Stimulated activated effector memory CD8-positive, alpha-beta T cell treated with anti-CD3 and anti-CD28 coated beads, Interleukin-12 subunit alpha, Interleukin-12 subunit beta, amount 100 ng/mL, for 72 hours (primary cell): ENCODE data around the gene ARHGAP23.
"Not testable (repeated sequence)": the region's sequence is repeated elsewhere in the genome, so short reads cannot be mapped to it uniquely, and the experiment has no call there.

ENCODE experiments used
- ATAC-seq: fragments of 150-1000 bp; cut with Tn5 transposase; 2 replicates; pipeline ENCODE4 v1.10.0; 2021
- DNase-seq, 2 donors: peaks; one replicate each; pipeline ENCODE4 v3.0.0; 2021 to 2022; ENCODE audit warnings: low spot score in 2 of 2
- H3K27ac Mint-ChIP-seq: one replicate; pipeline ENCODE4 v1.8.0; 2022; ENCODE audit warnings: mild to moderate bottlenecking, mixed read lengths
- H3K36me3 Mint-ChIP-seq: one replicate; pipeline ENCODE4 v1.8.0; 2022; ENCODE audit warnings: mild to moderate bottlenecking, mixed read lengths
- H3K4me1 Mint-ChIP-seq: one replicate; pipeline ENCODE4 v1.8.0; 2022; ENCODE audit warnings: mixed read lengths
- H3K4me3 Mint-ChIP-seq: one replicate; pipeline ENCODE4 v1.8.0; 2022; ENCODE audit warnings: mild to moderate bottlenecking, mixed read lengths
- H3K9me3 Mint-ChIP-seq: one replicate; pipeline ENCODE4 v1.8.0; 2022; ENCODE audit warnings: mixed read lengths

The ARHGAP23 gene

GRCh38 chr17:38477951-38478350 lies 49.7 kb downstream of the ARHGAP23 start:
- ATAC-seq, H3K27ac Mint-ChIP-seq, H3K4me1 Mint-ChIP-seq, H3K36me3 Mint-ChIP-seq, H3K9me3 Mint-ChIP-seq, H3K4me3 Mint-ChIP-seq, DNase-seq: not testable (repeated sequence)

DNA sequence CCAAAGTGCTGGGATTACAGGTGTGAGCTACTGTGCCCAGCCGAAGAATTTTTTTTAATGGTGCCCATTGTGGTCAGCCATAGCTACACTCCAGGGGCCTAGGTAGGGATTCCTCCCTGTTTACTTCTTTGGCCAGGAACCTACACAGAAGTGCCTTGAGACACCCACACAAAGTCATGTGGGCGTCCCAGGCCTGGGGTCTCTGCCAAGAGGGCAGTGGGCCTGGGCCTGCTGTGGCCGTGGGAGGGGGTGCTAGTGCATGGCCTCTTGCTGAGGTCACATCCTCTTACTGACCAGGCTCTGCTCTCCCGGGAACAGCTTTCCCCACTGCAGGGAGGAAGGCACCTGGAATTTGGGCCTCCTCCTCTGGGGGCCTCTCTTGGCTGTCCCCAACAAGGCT lies 50.4 kb downstream of the ARHGAP23 start:
- H3K36me3 Mint-ChIP-seq, DNase-seq, ATAC-seq, H3K4me1 Mint-ChIP-seq, H3K27ac Mint-ChIP-seq, H3K9me3 Mint-ChIP-seq, H3K4me3 Mint-ChIP-seq: not testable (repeated sequence)

DNA sequence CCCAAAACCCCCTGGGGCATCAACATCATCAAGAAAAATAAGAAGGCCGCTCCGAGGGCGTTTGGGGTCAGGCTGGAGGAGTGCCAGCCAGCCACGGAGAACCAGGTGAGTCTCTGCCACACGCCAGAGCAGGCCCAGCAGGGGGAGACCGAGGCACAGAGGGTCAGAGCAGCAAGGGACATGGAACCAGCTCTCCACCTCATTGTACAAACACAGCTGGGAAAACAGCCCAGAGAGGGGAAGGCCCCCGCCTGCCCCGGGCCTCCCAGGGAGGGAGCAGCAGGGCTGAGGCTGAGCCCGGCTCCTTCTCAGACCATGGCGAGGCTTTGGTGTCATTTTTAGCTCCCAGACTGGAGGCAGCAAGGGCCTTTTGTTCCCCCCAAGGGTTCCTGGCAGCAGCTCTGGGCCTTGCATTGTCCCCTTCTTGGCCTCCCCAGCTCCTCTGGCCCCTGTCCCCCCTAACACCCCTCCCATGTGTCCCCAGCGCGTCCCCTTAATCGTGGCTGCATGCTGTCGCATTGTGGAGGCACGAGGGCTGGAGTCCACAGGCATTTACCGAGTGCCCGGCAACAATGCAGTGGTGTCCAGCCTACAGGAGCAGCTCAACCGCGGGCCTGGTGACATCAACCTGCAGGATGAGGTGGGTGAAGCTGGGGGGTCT lies 53.9 kb downstream of the ARHGAP23 start:
- ATAC-seq, H3K36me3 Mint-ChIP-seq, H3K27ac Mint-ChIP-seq, H3K4me3 Mint-ChIP-seq, DNase-seq, H3K9me3 Mint-ChIP-seq: not testable (repeated sequence)
- H3K4me1 Mint-ChIP-seq: peaks cover 23% of the 10 kb centered on the region

DNA sequence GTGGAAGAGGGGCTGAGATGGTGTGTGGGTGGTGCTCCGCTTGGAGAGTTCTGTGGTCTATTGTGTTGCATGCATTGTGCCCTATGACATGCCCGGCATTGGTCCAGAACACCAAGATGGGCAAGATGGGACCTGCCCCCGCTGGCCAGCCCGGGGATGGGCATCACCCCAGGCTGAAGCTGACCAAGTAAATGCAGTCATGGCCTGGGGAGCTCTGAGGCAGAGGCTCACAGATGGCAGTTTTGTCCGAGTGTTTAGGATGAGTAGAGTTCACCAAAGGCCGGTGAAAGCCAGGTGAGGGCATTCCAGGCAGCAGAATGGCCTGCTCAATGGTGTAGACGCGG lies 54.4 kb downstream of the ARHGAP23 start:
- H3K9me3 Mint-ChIP-seq, H3K4me3 Mint-ChIP-seq, H3K27ac Mint-ChIP-seq, ATAC-seq, DNase-seq, H3K36me3 Mint-ChIP-seq: not testable (repeated sequence)
- H3K4me1 Mint-ChIP-seq: peaks cover 23% of the 10 kb centered on the region

- DNase-seq (peak; percentile 39 to 77), ATAC-seq (peak; percentile 73)
- H3K9me3 Mint-ChIP-seq, H3K36me3 Mint-ChIP-seq: not testable (repeated sequence)
- peak overlapping the region; percentile 69 for H3K27ac Mint-ChIP-seq
- peaks cover 23% of the 10 kb centered on the region for H3K4me1 Mint-ChIP-seq
- H3K4me3 Mint-ChIP-seq: peak overlapping the region; percentile 50
Observed at GRCh38 chr17:38484242-38485145, 56.2 kb downstream of the ARHGAP23 start.

- H3K9me3 Mint-ChIP-seq: no peaks in the 10 kb centered on the region
- ATAC-seq (no peak), DNase-seq (no peak)
- peak overlapping the region; percentile 69 for H3K27ac Mint-ChIP-seq
- H3K4me1 Mint-ChIP-seq: peaks cover 23% of the 10 kb centered on the region
- peaks cover 4% of the 10 kb centered on the region for H3K36me3 Mint-ChIP-seq
- peak overlapping the region; percentile 50 for H3K4me3 Mint-ChIP-seq
Observed at GRCh38 chr17:38485146-38485468, 56.8 kb downstream of the ARHGAP23 start.

DNA sequence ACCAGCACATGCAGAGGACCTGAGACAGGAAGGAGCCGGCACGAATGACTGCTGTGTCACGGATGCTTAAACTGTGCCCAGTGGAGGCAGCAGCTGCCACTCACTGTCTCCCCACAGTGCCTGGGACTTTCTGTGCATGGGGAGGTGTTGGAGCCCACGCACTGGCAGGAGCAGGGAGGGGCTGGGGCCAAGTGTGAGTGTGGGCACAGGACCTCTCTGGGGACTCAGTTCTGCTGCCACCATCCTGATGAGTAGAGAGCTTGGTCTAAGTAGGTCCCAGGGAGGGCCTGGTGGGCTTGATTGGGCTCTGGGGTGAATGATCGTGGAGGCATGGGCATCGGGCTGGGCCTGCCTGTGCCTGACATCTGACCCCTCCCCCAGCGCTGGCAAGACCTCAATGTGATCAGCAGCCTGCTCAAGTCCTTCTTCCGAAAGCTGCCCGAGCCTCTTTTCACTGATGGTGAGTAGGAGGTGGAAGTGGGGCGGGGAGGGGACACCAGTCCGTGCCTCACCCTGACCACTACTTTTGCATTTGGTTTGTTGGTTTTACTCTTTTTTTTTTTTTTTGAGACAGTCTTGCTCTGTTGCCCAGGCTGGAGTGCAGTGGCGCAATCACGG lies 57.5 kb downstream of the ARHGAP23 start:
- H3K27ac Mint-ChIP-seq: peak overlapping the region; percentile 69
- H3K4me1 Mint-ChIP-seq: peaks cover 23% of the 10 kb centered on the region
- H3K4me3 Mint-ChIP-seq: peak overlapping the region; percentile 50
- peak; percentile 86 for ATAC-seq
- H3K36me3 Mint-ChIP-seq, H3K9me3 Mint-ChIP-seq: not testable (repeated sequence)
- peak; percentile 36 to 71 for DNase-seq

DNA sequence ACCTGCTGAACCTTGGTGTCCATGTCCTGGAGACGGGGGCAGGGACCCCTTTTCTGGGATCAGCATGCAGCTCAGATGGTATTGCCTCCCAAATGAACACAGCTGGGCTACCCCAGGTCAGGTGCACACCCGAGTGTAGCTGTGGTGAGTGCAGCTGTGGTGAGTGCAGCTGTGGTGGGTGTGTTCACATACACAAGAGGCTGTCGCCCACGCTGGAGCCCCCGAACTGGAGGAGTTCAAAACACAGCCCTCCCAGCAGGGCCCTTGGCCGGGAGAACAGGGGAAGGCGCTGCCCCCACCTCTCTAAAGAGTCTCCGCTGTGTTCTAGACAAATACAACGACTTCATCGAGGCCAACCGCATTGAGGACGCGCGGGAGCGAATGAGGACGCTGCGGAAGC lies 61.5 kb downstream of the ARHGAP23 start:
- not testable (repeated sequence) for DNase-seq, H3K27ac Mint-ChIP-seq, H3K36me3 Mint-ChIP-seq, H3K4me3 Mint-ChIP-seq, ATAC-seq, H3K9me3 Mint-ChIP-seq
- H3K4me1 Mint-ChIP-seq: peaks cover 12% of the 10 kb centered on the region

DNA sequence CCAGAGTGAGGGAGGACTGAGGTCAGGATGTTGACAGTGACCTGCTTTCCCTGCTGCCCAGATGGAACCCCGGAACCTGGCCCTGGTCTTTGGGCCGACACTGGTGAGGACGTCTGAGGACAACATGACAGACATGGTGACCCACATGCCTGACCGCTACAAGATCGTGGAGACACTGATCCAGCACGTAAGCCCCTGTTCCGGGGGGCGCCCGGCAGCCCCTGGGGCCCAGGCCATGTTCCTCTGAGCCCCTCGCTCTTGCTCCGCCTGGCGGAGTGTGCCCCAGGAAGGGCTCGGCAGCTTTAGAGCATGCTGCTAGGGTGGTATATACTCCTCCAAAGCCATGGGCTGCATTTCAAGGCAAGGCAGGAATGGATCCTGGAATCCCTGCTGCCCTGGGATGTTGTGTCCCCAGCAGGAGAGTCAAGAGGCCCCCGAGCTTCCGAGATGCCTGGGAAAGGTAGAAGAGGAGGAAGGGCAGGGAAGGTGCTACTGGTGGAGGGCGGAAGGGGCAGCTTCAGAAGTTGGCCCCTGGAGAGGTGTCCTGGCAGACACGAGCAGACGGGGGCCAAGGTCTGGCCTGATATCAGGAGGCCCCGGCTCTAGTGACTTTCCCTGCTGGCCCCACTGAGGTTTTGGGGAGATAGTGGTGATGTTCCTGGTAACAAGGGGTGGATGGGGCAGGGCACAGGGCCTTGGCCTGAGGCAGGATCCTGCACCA lies 63.2 kb downstream of the ARHGAP23 start:
- not testable (repeated sequence) for DNase-seq, H3K4me3 Mint-ChIP-seq, H3K36me3 Mint-ChIP-seq, H3K4me1 Mint-ChIP-seq, ATAC-seq, H3K9me3 Mint-ChIP-seq, H3K27ac Mint-ChIP-seq

DNA sequence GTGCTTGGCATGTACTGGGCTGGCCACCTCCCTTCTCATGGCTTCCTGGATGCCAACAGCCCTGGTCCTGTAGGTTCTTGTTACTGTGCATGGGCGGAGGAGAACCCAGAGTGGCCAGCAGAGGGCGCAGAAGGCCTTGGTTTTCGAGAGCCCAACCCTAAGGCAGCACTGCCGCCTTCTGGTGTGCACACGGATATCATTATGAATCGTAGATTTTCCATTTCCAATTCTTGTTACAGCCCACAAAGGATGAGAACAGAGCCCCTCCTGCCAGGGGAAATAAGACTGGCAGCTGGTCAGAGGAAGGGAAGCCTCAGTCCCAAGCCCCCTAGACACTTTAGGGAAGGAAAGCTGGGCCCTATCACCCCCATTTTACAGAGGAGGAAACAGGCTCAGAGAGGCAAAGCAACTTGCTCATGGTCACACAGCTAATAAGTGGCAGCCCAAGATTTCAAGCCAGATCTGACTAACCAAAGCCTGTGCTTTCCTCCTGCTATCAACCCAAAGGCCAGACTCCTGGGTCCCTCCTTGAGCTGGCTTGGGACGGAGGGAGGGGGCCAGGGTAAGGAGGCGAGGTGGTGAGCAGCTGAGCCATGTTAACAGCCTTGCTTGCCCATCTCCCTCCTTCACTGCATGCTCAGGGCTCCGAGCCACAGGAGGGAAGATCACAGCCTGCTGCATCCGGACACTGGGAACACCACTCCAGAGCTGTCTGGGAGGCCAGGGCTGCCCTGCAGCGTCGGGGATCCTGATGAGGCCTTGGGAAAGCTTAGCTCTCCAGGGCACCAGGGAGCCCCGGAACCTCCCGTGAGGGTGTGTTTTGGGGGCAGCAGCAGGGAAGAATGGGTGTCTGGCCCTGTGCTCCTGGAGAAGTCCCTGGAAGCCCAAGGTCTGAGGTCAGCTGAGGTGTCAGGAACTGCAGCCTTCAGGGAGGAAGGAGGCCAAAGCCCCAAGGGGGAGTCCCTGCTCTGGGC lies 64.1 kb downstream of the ARHGAP23 start:
- H3K4me3 Mint-ChIP-seq, H3K9me3 Mint-ChIP-seq: not testable (repeated sequence)

DNA sequence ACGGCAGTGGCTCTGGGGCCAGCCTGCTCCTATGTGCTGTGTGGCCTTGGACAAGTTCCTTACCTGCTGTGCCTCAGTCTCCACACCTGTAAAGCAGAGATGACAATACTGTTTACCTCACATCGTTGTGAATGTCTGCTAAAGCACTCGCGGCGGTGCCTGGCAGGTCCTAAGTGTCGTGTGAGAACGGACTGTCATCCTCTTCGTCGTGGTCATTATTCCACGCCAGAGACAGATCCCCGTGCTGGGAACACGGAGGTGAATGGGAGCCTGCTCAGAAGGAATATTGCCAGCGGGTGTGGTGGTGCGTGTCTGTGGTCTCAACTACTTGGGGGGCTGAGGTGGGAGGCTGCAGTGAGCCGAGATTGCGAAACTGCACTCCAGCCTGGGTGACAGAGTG lies 65.9 kb downstream of the ARHGAP23 start:
- not testable (repeated sequence) for H3K36me3 Mint-ChIP-seq, H3K4me3 Mint-ChIP-seq, DNase-seq, H3K27ac Mint-ChIP-seq, ATAC-seq, H3K4me1 Mint-ChIP-seq, H3K9me3 Mint-ChIP-seq

More for the DNA sequence above, 64.1 kb downstream of the ARHGAP23 start:
- not testable (repeated sequence) for H3K36me3 Mint-ChIP-seq, H3K27ac Mint-ChIP-seq, H3K4me1 Mint-ChIP-seq
- DNase-seq (peak; percentile 85 to 93), ATAC-seq (peak; percentile 81)

DNA sequence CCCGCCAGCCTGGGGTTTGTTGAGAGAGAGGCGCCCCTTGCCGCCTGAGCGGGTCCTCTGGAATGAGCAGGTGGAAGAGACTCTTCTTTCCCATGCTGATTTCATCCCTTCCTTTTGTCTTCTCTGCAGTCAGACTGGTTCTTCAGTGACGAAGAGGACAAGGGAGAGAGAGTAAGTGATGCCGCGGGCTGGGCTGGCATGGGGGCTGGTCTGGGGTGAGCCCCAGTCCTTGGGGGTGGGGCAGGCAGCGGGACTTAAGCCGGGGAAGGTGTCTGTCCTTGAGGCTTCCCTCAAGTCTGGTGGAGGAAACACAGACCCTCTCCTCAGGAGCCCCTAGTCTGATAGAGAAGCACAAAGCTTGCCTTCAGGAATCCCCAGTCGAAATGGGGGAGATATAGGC lies 69.4 kb downstream of the ARHGAP23 start:
- ATAC-seq, H3K4me3 Mint-ChIP-seq, H3K36me3 Mint-ChIP-seq, DNase-seq, H3K9me3 Mint-ChIP-seq, H3K4me1 Mint-ChIP-seq, H3K27ac Mint-ChIP-seq: not testable (repeated sequence)

DNA sequence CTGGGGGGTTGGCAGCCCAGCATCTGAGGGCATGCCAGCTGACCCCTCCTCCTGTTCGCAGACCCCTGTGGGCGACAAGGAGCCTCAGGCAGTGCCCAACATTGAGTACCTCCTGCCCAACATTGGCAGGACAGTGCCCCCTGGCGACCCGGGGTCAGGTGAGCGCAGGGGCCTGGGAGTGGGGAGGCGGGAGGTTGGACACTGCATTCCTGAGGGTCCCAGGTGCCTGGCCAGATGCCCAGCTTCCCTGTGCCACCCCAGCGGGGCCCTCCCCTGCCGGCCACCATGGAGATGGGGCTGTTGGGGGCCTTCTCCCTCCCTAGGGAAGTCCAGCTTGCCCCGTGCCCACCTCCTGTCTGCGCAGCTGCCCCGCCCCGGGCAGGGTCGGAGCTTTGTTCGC lies 70.1 kb downstream of the ARHGAP23 start:
- Mint-ChIP-seq H3K27ac (no peak overlapping the region), H3K36me3 (no peaks in the 10 kb centered on the region), H3K4me1 (peaks cover 5% of the 10 kb centered on the region), H3K4me3 (no peak overlapping the region), H3K9me3 (no peaks in the 10 kb centered on the region)
- no peak for ATAC-seq
- no peak for DNase-seq

DNA sequence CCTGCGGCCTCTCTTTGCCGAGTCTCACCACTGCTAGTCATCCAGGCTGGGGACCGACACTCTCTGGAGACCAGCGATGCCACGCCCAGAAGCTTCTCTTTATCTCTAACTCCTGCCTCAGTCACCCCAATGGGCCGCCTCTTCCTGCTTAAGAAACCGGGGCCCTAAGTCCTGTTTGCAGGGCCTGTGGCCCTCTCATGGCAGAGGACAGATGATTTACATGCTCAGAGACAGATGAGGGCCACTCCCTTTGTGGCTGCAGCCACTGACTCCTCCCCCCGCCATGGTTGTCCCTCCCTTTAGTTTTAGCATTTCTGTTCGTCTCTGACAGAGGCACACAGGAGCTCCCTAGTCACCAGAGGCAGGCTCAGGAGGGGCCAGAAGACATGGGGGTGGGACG lies 71.0 kb downstream of the ARHGAP23 start:
- not testable (repeated sequence) for H3K4me3 Mint-ChIP-seq, H3K36me3 Mint-ChIP-seq, H3K27ac Mint-ChIP-seq, H3K4me1 Mint-ChIP-seq, DNase-seq, ATAC-seq, H3K9me3 Mint-ChIP-seq
